GM10266 (cell line): Measurements from ENCODE around the gene ACHE.
"Not testable (repeated sequence)": the region's sequence is repeated elsewhere in the genome, so short reads cannot be mapped to it uniquely, and the experiment has no call there.

Source experiments
- DNase-seq: peaks from one replicate; pipeline ENCODE4 v3.0.0; 2012; ENCODE audit errors: extremely low spot score
- TF ChIP-seq, protein P1 (sequence below): IDR thresholded peaks from 2 replicates; pipeline ENCODE4 v1.5.1; 2012; ENCODE audit warnings: mild to moderate bottlenecking, low read depth; ENCODE audit not compliant: control insufficient read depth, insufficient read depth; ENCODE audit errors: missing control alignments

ACHE gene

DNA sequence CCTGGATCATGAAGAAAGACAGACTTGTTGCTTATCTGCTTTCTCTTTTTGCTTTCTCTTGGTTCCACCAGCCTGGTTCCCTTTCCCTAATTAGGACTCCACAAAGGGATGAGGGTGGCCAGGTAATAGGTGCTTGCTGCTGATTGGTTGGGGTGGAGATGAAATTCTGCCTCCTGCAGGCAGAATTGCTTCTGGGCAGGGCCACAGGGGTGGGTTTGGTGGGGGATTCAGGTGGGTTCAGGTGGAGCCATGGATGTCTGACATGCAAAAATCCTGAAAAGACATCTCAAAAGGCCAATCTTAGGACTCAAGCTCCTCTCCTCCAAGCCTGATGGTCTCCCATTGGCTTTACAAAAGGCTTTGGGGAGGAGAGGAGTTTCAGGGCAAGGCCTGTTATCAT, 25.4 kb upstream of the ACHE start:
- TF ChIP-seq, protein P1, sequence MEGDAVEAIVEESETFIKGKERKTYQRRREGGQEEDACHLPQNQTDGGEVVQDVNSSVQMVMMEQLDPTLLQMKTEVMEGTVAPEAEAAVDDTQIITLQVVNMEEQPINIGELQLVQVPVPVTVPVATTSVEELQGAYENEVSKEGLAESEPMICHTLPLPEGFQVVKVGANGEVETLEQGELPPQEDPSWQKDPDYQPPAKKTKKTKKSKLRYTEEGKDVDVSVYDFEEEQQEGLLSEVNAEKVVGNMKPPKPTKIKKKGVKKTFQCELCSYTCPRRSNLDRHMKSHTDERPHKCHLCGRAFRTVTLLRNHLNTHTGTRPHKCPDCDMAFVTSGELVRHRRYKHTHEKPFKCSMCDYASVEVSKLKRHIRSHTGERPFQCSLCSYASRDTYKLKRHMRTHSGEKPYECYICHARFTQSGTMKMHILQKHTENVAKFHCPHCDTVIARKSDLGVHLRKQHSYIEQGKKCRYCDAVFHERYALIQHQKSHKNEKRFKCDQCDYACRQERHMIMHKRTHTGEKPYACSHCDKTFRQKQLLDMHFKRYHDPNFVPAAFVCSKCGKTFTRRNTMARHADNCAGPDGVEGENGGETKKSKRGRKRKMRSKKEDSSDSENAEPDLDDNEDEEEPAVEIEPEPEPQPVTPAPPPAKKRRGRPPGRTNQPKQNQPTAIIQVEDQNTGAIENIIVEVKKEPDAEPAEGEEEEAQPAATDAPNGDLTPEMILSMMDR = no peak
- no peak for DNase-seq

DNA sequence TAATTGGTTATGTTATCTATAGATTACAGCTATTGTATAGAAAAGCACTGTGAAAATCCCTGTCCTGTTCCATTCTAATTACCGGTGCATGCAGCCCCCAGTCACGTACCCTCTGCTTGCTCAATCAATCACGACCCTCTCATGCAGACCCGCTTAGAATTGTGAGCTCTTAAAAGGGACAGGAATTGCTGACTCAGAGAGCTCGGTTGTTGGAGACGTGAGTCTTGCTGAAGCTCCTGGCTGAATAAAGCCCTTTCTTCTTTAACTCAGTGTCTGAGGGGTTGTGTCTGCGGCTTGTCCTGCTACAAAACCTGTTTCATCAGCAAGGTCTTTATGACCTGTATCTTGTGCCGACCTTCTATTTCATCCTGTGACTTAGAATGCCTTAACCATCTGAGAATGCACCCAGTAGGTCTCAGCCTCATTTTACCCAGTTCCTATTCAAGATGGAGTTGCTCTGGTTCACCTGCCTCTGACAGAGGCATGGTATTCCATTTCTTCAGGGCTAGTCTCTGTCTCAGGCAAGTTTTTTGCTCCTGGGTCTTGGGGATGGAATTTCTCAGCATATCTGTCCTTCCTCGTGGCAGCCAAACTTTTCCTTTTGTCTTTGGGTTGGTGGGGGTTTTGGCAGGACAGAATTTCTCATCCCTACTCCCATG, 24.2 kb upstream of the ACHE start:
- not testable (repeated sequence) for DNase-seq

DNA sequence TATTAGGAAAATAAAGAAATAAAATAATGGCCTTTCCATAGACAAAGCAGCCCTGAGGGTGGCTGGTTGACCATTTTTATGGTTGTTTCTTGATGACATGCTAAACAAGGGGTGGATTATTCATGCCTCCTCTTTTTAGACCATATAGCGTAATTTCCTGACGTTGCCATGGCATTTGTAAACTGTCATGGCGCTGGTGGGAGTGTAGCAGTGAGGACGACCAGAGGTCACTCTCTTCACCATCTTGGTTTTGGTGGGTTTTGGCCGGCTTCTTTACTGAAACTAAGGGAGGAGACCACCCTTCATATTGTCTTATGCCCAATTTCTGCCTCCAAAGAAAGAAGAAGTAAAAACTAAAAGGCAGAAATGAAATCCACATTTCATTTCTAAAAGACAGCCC, 23.6 kb upstream of the ACHE start:
- not testable (repeated sequence) for DNase-seq

DNA sequence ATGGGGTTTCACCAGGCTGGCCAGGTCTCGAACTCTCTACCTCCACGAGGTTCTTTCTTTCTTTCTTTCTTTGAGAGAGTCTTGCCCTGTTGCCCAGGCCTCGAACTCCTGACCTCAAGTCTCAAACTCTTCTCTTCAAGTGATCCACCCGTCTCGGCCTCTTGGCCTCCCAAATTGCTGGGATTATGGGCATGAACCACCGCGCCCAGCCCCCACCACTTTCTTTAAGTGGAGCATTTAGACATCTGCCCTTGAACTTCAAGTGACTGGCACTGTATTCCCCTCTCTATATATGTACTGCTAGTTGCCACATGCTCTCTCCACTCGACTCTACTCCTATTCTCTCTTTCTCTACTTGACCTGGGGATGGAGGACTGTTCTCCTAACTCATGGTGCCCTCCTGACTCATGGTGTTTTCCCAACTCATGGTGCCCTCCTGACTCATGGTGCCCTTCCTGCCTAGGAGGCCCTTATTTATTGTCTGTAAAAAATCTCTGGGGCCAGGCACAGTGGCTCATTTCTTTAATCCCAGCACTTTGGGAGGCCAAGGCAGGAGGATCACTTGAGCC, 19.3 kb upstream of the ACHE start:
- TF ChIP-seq, protein P1 = no peak
- DNase-seq = no peak

DNA sequence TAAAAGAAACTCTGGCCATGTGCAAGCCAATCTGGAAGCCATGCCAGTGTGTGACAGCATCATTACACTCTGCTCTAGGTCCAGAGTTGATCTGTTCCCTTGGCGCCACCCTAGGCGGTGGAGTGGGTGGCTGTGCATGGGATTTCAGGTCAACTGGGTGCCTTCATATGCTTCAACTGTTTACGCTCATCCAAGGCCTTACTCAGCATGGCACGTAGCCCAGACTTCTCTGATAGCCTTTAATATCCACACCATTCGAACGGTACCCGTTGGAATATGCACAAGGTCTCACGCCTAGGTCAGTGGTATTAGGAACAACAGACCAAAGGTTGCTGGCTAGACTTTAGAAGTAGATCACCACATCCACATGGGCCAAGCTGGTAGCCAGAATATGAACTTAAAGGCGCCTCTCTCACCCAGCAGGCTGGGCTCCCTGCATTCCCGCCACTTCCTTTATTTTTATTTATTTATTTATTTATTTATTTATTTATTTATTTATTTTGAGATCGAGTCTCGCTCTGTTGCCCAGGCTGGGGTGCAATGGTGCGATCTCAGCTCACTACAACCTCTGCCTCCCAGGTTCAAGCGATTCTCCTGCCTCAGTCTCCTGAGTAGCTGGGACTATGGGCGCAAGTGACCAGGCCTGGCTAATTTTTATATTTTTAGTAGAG, 18.7 kb upstream of the ACHE start:
- TF ChIP-seq, protein P1 = no peak
- DNase-seq = no peak

DNA sequence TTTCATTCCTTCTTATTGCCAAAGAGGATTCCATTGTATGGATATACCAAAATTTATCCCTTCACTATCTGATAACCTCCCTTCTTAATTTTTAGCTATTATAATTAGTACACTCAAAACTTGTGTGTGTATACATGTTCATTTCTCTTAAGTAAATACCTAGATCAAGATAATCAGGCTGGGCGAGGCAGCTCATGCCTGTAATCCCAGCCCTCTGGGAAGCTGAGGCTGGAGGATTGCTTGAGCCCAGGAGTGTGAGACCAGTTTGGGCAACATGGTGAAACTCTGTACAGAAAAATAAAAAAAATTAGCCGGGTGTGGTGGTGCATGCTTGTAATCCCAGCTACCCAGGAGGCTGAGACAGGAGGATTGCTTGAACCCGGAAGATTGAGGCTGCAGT, 15.8 kb upstream of the ACHE start:
- no peak for DNase-seq
- TF ChIP-seq, protein P1 = no peak

DNA sequence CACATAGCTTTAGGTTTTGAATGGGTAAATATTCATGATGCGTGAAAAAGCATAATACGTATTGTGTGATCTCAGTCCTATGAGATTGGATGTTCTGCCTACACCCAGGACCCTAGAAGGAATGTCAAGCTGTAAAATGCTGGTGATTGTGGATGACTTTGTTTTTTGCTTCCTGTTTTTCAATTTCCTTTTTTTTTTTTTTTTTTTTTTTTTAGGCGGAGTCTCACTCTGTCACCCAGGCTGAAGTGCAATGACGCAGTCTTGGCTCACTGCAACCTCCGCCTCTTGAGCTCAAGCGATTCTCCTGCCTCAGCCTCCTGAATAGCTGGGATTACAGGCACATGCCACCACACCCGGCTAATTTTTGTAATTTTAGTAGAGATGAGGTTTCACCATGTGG, 14.8 kb upstream of the ACHE start:
- DNase-seq = not testable (repeated sequence)

DNA sequence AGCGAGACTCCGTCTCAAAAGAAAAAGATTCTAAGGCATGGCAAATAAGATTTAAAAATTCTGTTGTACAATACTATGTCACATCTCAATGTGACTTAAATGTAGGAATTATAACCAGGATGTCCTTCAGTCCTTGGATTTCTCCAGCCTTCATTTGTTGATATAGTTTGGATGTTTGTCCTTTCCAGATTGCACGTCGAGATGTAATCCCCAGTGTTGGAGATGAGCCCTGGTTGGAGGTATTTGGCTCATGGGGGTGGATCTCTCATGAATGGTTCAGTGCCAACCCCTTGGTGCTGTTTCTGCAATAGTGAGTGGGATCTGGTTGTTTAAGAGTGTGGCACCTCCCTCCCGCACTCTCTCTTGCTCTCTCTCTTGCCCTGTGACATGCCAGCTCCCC, 12.8 kb upstream of the ACHE start:
- TF ChIP-seq, protein P1 = no peak
- no peak for DNase-seq

DNA sequence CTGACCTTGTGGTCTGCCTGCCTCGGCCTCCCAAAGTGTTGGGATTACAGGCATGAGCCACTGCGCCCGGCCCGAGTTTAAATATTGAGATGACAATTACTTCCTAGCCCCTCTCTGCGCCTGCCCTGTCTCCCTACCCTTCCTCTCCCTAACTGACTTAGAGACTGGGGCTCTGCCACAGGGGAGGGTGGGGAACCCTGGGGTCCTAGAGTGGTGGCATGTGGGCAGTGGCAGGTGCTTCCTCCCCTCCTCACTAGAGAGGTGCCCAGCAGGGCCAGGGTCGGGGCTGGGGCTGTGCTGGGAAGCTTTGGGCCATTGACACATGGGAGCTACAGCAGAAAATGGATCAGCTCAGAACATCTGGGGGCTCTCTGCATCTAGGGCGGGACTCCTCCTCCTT, 7.0 kb upstream of the ACHE start:
- TF ChIP-seq, protein P1 = no peak
- no peak for DNase-seq
